Right renal cortex interstitium (tissue), 3 donors: ENCODE results near the gene NARF. TPM values are rescaled to one million over a fixed set of nuclear protein-coding genes. Genes with fewer than 3 reads are reported as not detected.

ENCODE experiments used
- DNase-seq, 3 donors: peaks; one replicate each; pipeline ENCODE4 v3.0.0-alpha.2; 2013; ENCODE audit warnings: low read depth in 3 of 3, low spot score in 2 of 3
- polyA plus RNA-seq, 3 donors: library from polyadenylated mRNA; unstranded; fragments of 120-200 nt; gene quantifications; one replicate each; pipeline ENCODE4 v1.2.1, GENCODE V29; 2013; ENCODE audit not compliant: insufficient read length in 3 of 3

Gene NARF
- polyA plus RNA-seq, 3 donors, result 69.8 to 80.9 (median 79.2) TPM

- no peak for DNase-seq
These were observed 24.9 kb upstream of the NARF start for GRCh38 chr17:82433560-82434215.

GRCh38 chr17:82434216-82434565 lies 24.4 kb upstream of the NARF start:
- no peak for DNase-seq

GRCh38 chr17:82435103-82435502 lies 23.4 kb upstream of the NARF start:
- DNase-seq, result no peak

- DNase-seq, result no peak
These were observed 22.6 kb upstream of the NARF start for GRCh38 chr17:82435601-82436583.

- no peak for DNase-seq
These were observed 21.8 kb upstream of the NARF start for GRCh38 chr17:82436601-82437324.

- no peak for DNase-seq
These were observed 21.2 kb upstream of the NARF start for GRCh38 chr17:82437325-82437668.

GRCh38 chr17:82438401-82439193 lies 19.9 kb upstream of the NARF start:
- DNase-seq, result no peak

GRCh38 chr17:82439194-82439828 lies 19.2 kb upstream of the NARF start:
- no peak for DNase-seq

GRCh38 chr17:82439829-82440365 lies 18.6 kb upstream of the NARF start:
- no peak for DNase-seq

GRCh38 chr17:82440469-82440981 lies 18.0 kb upstream of the NARF start:
- no peak for DNase-seq

- DNase-seq, result no peak
These were observed 17.4 kb upstream of the NARF start for GRCh38 chr17:82440991-82441627.

GRCh38 chr17:82441691-82442487 lies 16.7 kb upstream of the NARF start:
- no peak for DNase-seq

- DNase-seq, result no peak
These were observed 15.7 kb upstream of the NARF start for GRCh38 chr17:82442643-82443464.

GRCh38 chr17:82443465-82444283 lies 14.9 kb upstream of the NARF start:
- DNase-seq, result no peak

- DNase-seq, result no peak
These were observed 14.2 kb upstream of the NARF start for GRCh38 chr17:82444284-82444893.

GRCh38 chr17:82444941-82445521 lies 13.5 kb upstream of the NARF start:
- DNase-seq, result no peak
